ENCODE measurements around the gene GALNT1.

Gene GALNT1

DNA sequence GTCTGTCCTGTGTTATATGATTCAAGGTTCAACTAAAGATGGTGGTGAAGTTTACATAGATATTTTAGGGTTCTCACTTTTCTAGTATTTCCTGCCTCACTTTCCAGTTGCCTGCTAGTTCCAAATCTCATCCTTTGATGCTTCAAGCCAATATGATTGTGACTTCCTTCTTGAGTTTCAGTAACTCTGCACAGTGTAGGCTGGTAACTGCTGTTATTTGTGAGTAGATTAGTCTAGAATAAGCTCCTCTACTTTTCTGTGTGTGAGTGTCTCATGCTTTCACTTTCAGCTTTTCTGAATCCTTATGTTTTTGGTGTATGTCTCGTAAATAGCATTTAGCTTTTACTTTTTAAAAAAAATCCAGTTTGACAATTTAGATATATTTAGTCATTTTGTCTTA is 42.6 kb downstream of the GALNT1 start:
- no peak overlapping the region for H2AFZ ChIP-seq
- H3K4me3 ChIP-seq (ENCODE audit: low read depth, low read length) = no peak overlapping the region
- H3K4me2 ChIP-seq (ENCODE audit: low read length) = no peak overlapping the region
- no peaks in the 10 kb centered on the region for H3K27me3 ChIP-seq (ENCODE audit: control insufficient read depth, insufficient read depth, low read length)
- H3K79me2 ChIP-seq = peaks cover 16% of the 10 kb centered on the region
- no peaks in the 10 kb centered on the region for H3K9me3 ChIP-seq (ENCODE audit: control insufficient read depth, low read length)
- no peak overlapping the region for H3K9ac ChIP-seq
- no peaks in the 10 kb centered on the region for H3K4me1 ChIP-seq
- no peak overlapping the region for H3K27ac ChIP-seq
- H3K36me3 ChIP-seq (ENCODE audit: control insufficient read depth, insufficient read depth, low read length) = no peaks in the 10 kb centered on the region
- TF ChIP-seq, protein P1, sequence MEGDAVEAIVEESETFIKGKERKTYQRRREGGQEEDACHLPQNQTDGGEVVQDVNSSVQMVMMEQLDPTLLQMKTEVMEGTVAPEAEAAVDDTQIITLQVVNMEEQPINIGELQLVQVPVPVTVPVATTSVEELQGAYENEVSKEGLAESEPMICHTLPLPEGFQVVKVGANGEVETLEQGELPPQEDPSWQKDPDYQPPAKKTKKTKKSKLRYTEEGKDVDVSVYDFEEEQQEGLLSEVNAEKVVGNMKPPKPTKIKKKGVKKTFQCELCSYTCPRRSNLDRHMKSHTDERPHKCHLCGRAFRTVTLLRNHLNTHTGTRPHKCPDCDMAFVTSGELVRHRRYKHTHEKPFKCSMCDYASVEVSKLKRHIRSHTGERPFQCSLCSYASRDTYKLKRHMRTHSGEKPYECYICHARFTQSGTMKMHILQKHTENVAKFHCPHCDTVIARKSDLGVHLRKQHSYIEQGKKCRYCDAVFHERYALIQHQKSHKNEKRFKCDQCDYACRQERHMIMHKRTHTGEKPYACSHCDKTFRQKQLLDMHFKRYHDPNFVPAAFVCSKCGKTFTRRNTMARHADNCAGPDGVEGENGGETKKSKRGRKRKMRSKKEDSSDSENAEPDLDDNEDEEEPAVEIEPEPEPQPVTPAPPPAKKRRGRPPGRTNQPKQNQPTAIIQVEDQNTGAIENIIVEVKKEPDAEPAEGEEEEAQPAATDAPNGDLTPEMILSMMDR (IDR thresholded peaks at IDR 0.05) = no peak

DNA sequence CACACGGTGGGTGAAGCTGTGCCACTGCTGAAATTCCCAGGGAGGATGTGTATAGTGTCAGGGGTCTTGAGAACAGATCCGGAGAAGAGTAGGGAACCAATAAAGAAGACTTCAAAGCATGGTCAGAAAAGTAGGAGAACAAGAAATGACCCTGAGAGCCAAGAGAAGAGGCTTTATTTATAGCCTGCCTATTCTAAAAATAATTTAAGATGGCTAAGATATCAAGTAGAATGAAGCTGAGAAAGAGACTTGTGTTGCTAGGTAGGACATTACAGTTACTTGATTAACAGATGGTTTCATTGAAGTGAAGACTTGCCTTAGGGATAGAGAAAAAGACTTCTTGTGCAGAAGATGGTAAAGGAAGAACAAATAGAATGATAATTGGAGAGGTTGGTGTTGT is 43.7 kb downstream of the GALNT1 start:
- no peaks in the 10 kb centered on the region for H3K4me1 ChIP-seq
- H3K79me2 ChIP-seq = peaks cover 16% of the 10 kb centered on the region
- H3K4me3 ChIP-seq (ENCODE audit: low read depth, low read length) = no peak overlapping the region
- H3K27ac ChIP-seq = no peak overlapping the region
- no peaks in the 10 kb centered on the region for H3K27me3 ChIP-seq (ENCODE audit: control insufficient read depth, insufficient read depth, low read length)
- no peaks in the 10 kb centered on the region for H3K9me3 ChIP-seq (ENCODE audit: control insufficient read depth, low read length)
- H2AFZ ChIP-seq = no peak overlapping the region
- H3K9ac ChIP-seq = no peak overlapping the region
- H3K4me2 ChIP-seq (ENCODE audit: low read length) = no peak overlapping the region
- TF ChIP-seq, protein P1 (IDR thresholded peaks at IDR 0.05) = no peak
- H3K36me3 ChIP-seq (ENCODE audit: control insufficient read depth, insufficient read depth, low read length) = no peaks in the 10 kb centered on the region

DNA sequence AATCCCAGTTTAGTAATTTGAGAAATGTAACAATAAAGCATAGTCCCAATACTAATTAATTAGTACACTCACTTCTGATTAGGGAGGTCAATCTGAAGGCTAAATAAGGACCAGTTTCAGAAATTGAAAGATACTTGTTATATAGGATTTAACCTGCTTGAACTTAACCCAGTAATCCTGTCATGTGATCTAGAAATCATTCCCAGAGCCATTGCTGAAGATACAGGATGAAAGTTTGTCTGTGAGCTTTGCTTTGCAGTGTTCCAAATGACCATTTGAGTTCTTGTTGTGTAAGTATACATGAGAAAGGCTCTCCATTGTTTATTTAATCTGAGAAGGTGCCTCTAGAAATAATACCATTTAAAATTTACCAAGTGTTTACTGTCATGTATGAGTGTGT is 52.2 kb downstream of the GALNT1 start:
- Histone ChIP-seq H3K36me3 (ENCODE audit: control insufficient read depth, insufficient read depth, low read length) (no peaks in the 10 kb centered on the region), H3K9me3 (ENCODE audit: control insufficient read depth, low read length) (no peaks in the 10 kb centered on the region), H3K27me3 (ENCODE audit: control insufficient read depth, insufficient read depth, low read length) (no peaks in the 10 kb centered on the region), H3K79me2 (no peaks in the 10 kb centered on the region), H3K4me1 (no peaks in the 10 kb centered on the region), H2AFZ (no peak overlapping the region), H3K27ac (no peak overlapping the region), H3K9ac (no peak overlapping the region), H3K4me2 (ENCODE audit: low read length) (no peak overlapping the region), H3K4me3 (ENCODE audit: low read depth, low read length) (no peak overlapping the region)
- TF ChIP-seq, protein P1 (IDR thresholded peaks at IDR 0.05) = no peak

DNA sequence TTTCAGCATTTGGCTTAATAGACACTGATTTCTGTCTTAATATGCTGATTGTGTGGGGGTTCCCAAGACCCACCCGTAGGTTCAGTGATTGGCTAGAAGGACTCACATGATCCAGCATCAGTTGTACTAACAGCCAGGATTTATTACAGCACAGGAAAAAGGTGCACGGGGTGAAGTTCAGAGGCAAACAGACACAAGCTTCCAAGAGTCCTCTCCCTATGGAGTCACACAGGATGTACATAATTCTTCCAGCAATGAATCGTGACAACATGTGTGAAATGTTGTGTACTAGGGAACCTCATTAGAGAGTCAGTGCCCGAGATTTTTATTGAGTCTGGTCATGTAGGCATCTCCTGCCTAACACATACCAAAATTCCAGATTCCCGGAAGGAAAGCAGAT is 52.8 kb downstream of the GALNT1 start:
- H3K27me3 ChIP-seq (ENCODE audit: control insufficient read depth, insufficient read depth, low read length) = no peaks in the 10 kb centered on the region
- no peaks in the 10 kb centered on the region for H3K36me3 ChIP-seq (ENCODE audit: control insufficient read depth, insufficient read depth, low read length)
- H3K4me2 ChIP-seq (ENCODE audit: low read length) = no peak overlapping the region
- H3K9me3 ChIP-seq (ENCODE audit: control insufficient read depth, low read length) = no peaks in the 10 kb centered on the region
- H3K27ac ChIP-seq = no peak overlapping the region
- H3K79me2 ChIP-seq = no peaks in the 10 kb centered on the region
- TF ChIP-seq, protein P1 (IDR thresholded peaks at IDR 0.05) = no peak
- no peak overlapping the region for H3K9ac ChIP-seq
- no peaks in the 10 kb centered on the region for H3K4me1 ChIP-seq
- H2AFZ ChIP-seq = no peak overlapping the region
- no peak overlapping the region for H3K4me3 ChIP-seq (ENCODE audit: low read depth, low read length)

DNA sequence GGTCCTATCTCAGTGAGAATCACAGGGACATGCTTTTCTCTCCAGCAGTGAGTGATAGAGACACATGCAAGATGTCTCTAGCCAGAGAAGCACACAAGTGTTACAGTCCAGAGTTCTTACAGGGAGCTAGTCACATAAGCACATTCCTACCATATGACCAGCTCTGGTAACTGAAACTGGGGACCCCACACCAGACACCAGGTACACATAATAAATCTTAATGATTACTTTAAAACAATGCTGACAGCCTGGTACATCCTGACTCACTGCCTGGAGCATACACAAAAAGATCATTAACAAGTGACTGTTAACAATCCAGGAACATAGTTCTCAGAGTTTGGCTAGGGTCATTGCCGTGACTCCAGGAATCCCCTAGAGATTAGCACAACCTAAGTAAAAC is 53.6 kb downstream of the GALNT1 start:
- no peak overlapping the region for H3K9ac ChIP-seq
- no peaks in the 10 kb centered on the region for H3K27me3 ChIP-seq (ENCODE audit: control insufficient read depth, insufficient read depth, low read length)
- no peaks in the 10 kb centered on the region for H3K36me3 ChIP-seq (ENCODE audit: control insufficient read depth, insufficient read depth, low read length)
- no peaks in the 10 kb centered on the region for H3K4me1 ChIP-seq
- no peak overlapping the region for H3K4me2 ChIP-seq (ENCODE audit: low read length)
- TF ChIP-seq, protein P1 (IDR thresholded peaks at IDR 0.05) = no peak
- no peak overlapping the region for H3K4me3 ChIP-seq (ENCODE audit: low read depth, low read length)
- H3K27ac ChIP-seq = no peak overlapping the region
- no peaks in the 10 kb centered on the region for H3K9me3 ChIP-seq (ENCODE audit: control insufficient read depth, low read length)
- H3K79me2 ChIP-seq = no peaks in the 10 kb centered on the region
- H2AFZ ChIP-seq = no peak overlapping the region

Data from parathyroid adenoma (tissue), 2 donors.